Midbrain (tissue), 1 donor: ENCODE measurements around the gene CCDC88B.
"Not testable (repeated sequence)": the region's sequence is repeated elsewhere in the genome, so short reads cannot be mapped to it uniquely, and the experiment has no call there.

Source experiments
- DNase-seq: peaks from one replicate; lab custom pipeline; 2025; lab: John Stamatoyannopoulos, UW

CCDC88B gene

DNA sequence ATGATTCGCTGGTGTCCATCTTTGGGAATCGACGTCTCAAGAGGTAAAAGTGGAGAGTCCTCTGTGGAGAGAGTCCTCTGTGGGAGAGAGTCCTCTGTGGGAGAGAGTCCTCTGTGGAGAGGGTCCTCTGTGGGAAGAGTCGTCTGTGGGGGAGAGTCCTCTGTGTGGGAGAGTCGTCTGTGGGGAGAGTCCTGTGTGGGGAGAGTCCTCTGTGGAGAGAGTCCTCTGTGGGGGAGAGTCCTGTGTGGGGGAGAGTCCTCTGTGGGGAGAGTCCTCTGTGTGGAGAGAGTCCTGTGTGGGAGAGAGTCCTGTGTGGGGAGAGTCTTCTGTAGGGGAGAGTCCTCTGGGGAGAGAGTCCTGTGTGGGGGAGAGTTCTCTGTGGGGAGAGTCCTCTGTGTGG is 19.0 kb upstream of the CCDC88B start:
- DNase-seq = no peak

DNA sequence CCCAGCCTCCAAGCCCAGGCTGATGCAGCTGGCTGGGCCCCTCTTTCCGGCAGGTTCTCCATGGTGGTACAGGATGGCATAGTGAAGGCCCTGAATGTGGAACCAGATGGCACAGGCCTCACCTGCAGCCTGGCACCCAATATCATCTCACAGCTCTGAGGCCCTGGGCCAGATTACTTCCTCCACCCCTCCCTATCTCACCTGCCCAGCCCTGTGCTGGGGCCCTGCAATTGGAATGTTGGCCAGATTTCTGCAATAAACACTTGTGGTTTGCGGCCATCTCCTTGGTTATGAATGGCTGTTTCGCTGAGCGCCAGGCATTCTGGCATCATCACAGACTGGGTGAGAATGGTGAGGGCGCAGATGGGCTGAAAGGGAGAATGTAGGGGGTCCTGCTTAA is 18.5 kb upstream of the CCDC88B start:
- DNase-seq = no peak

- DNase-seq = no peak
Observed at GRCh38 chr11:64322925-64323260, 17.1 kb upstream of the CCDC88B start.

DNA sequence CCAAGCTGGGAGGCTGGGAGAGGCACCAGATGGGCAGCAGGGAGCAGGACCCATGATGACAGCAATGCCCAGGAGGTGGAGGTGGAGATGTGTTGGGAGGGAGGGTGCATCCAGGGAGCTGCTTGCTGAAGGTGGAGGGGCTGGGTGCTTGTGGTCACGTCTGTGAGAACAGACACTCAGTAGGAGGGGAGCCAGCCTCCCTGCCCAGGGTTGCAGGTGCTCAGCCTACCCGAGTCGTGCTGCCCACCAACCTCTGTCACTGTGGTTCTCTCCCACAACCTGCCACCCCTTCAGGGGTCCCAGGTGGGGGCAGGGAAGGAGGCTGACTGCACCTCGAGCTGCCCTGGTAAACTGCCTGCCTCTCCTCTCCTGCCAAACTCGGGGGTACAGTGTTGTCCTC is 16.6 kb upstream of the CCDC88B start:
- DNase-seq = no peak

- DNase-seq = not testable (repeated sequence)
Observed at GRCh38 chr11:64323984-64324383, 16.0 kb upstream of the CCDC88B start.

- no peak for DNase-seq
Observed at GRCh38 chr11:64324692-64325469, 15.1 kb upstream of the CCDC88B start.

- no peak for DNase-seq
Observed at GRCh38 chr11:64327375-64327774, 12.6 kb upstream of the CCDC88B start.

DNA sequence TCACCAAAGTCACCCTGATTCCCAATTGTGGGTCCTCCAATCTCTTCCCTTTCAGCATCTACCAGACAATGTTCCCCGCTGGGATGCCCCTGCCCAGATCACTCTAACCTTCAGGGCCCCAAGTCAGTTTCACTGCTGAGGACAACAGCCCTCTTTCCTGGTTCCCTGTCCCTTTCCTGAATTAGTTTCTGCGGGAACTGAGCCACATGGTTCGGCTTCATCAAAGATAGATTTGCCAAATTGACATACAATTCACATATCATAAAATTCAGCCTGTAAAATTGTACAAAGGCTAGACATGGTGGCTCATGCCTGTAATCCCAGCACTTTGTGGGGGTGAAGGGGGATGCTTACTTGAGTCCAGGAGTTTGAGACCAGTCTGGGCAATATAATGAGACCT is 12.0 kb upstream of the CCDC88B start:
- DNase-seq = no peak

DNA sequence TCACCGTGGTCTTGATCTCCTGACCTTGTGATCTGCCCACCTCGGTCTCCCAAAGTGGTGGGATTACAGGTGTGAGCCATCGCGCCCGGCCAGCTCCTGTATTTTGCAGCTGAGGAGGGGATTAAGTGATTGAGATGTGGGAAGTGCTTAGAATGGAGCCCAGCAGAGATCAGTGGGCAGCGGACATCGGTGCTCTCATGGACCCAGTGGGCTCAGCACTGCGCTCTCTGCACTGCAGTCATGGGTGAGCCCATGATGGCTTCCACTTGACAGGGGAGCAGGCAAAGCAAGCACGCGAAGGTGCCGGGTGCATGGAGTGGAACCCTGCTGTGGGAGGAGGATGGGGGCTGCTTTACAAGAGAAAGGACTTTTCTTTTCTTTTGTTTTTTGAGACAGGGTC is 9.1 kb upstream of the CCDC88B start:
- DNase-seq = no peak

DNA sequence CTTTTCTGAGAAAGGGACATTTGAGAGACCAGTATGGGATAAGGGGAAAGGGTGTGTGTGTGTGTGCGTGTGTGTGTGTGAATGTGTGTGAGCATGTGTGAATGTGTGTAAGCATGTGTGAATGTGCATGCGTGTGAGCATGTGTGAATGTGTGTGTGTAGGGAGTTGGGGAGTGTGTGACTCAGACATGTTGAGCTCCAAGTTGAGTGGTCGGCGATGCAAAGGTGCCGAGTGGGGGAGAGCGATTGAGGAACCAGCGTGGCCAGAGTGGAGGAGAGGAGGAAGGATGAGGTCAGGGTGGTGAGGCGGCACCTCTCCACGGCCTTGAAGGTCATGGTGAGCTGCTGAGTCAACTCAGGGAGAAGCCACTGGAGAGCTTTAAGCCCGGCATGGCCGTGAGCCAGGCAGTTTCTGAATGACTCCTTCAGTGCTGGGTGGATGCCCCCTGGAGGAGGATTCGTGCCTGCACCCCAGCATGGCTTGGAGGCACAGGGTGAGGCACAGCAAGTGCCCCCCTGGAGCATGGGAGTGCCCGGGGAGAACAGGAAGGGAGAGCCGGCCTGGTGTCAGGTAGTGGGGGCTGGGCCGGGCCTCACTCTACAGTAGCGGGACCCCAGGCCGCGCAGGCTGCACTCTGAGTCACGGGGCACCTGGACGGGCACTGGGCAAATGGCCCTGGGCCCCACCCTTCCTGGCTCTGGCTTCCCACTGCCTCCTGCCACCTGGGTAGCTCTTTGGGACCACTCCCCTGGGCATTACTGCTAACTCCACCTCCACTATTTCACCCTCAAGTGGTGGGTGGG is 8.2 kb upstream of the CCDC88B start:
- no peak for DNase-seq

DNA sequence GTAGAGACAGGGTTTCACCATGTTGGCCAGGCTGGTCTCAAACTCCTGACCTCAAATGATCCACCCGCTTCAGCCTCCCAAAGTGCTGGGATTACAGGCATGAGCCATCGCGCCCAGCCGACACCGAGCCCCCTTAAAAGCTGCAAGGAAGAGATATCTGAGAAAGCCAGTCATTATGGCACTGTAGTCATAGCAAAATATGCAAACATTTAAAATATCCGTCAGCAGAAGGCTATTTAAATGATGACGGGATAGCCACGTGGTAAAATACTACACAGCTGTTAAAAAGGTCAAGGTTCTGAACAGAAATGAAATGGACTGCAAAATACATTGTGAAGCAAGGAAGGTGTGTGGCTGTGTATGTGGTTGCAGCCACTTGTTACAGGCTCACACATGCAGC is 6.4 kb upstream of the CCDC88B start:
- DNase-seq = no peak

GRCh38 chr11:64334764-64335735 is 5.0 kb upstream of the CCDC88B start:
- no peak for DNase-seq

GRCh38 chr11:64337538-64338249 is 2.3 kb upstream of the CCDC88B start:
- DNase-seq = no peak

GRCh38 chr11:64338716-64339115 is 1.3 kb upstream of the CCDC88B start:
- no peak for DNase-seq

- DNase-seq = no peak
Observed at GRCh38 chr11:64339286-64339685, 718 bp upstream of the CCDC88B start.

DNA sequence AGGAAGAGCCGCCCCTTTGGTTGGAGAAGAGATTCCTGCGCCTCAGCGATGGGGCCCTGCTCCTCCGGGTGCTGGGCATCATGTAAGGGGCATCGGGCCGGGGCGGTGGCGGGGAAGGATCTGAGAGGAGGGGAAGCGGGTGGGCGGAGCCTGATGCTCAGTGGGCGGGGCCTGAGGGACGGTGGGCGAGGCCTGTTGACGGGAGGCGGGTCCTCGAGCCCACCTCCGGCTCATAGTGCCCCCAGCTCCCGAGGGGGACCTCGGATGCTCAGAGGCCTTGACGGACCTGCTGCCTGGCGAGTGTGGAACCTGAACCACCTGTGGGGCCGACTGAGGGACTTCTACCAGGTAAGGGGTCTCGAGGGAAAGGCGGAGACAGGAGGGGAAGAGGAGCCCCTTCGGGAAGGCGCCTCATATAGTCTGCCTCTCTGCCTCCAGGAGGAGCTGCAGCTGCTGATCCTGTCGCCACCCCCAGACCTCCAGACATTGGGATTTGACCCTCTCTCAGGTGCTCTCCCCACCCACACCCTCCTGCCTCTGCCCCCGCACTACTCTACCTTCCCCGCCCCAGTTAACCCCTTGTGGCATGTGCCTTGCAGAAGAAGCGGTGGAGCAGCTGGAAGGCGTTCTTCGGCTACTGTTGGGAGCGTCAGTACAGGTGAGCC is 799 bp downstream of the CCDC88B start:
- no peak for DNase-seq

DNA sequence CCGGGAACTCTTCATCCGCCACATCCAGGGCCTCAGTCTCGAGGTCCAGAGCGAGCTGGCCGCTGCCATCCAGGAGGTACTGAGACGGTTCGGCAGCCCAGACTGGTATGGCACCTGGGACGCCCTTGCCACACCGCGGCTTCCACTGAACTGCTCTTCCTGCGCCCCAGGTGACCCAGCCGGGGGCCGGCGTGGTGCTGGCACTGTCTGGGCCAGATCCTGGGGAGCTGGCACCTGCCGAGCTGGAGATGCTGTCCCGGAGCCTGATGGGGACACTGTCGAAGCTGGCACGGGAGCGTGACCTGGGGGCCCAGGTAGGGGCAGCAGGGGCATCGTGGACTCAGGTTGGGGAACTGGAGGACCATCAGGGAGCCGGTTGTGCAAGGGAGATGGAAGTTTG is 1.4 kb downstream of the CCDC88B start:
- no peak for DNase-seq

- peak; percentile 67 for DNase-seq
Observed at GRCh38 chr11:64341851-64342791, 2.1 kb downstream of the CCDC88B start.

- DNase-seq = no peak
Observed at GRCh38 chr11:64342869-64343745, 3.1 kb downstream of the CCDC88B start.
